Measurements from ENCODE around the gene CDH26.
A peak's percentile ranks its signal among the peaks of the same experiment; 100 is the strongest.

Gene CDH26

DNA sequence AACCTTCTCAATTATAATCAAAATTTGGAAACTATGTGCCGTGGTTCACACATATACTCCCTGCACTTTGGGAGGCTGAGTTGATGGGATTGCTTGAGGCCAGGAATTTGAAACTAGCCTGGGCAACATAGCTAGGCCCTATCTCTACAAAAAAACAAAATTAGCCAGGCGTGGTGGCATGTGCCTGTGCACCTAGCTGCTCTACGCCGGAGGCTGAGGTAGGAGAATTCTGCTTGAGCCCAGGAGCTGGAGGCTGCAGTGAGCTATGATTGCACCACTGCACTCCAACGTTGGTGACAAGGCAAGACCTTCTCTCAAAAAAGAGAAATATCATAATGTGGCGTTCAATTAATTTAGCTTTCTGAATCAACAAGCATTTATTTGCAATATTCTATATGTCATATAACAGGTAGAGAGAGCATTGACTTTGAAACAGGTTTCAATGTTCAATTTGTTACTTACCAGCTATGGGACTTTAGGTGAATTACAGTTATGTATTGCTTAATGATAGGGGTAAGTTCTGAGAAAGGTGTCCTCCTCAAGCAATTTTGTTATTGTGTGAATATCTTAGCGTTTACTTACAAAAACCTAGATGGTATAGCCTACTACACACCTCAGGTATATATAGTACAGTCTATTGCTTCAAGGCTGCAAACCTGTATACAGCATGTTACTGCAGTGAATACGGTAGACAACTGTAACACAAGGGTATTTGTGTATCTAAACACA is 22.6 kb upstream of the CDH26 start:
- DNase-seq (ENCODE audit: low read depth in 1 of 2, low spot score in 1 of 2): no peak
- TF ChIP-seq JUND (IDR thresholded peaks at IDR 0.05; ENCODE audit: low read depth): no peak
- in situ Hi-C loops (cut with HindIII; ENCODE audit: low pct_unique_long_range_greater_than_20kb, low sequenced_read_pairs): no loop called here

DNA sequence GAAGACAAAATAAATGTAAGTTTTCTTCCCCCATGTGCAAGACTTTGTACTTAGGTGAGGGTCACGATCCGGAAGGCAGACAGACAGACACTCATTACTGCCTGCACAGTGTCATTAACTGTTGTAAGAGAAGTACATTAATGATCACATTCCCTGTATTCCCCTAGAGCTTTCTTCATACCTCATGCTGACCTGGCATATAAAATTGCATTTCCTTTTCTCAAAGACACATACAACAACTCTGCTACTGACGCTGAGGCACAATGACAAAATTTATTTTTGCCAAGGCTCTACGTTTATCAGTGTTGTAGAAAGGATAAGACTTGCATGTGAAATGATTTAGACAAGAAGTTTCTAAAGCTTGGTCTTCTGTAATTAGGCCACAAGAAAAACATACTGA is 21.8 kb upstream of the CDH26 start:
- no peak for TF ChIP-seq JUND (IDR thresholded peaks at IDR 0.05; ENCODE audit: low read depth)
- in situ Hi-C loops (cut with HindIII; ENCODE audit: low pct_unique_long_range_greater_than_20kb, low sequenced_read_pairs): no loop called here
- no peak for DNase-seq (ENCODE audit: low read depth in 1 of 2, low spot score in 1 of 2)

DNA sequence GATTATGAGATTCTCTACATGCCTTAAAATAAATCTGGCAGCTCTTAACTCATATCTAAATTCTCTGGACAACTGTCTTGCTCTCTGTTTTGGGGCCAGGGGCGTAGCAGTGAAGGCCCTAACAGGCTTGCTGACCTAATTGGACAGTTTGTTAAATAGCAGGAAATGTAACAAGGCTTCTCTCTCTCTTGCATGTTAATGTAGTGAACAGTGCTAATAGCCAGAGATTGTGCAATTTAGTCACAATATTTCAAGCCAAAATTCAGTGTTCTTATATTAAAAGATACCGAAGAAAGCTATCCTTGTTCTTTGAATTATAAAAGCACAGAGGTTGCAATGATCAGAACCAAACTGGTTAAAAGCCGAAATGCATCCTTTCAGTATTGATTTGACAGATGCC is 21.1 kb upstream of the CDH26 start:
- in situ Hi-C loops (cut with HindIII; ENCODE audit: low pct_unique_long_range_greater_than_20kb, low sequenced_read_pairs): no loop called here
- DNase-seq (ENCODE audit: low read depth in 1 of 2, low spot score in 1 of 2): no peak
- TF ChIP-seq JUND (IDR thresholded peaks at IDR 0.05; ENCODE audit: low read depth): no peak

DNA sequence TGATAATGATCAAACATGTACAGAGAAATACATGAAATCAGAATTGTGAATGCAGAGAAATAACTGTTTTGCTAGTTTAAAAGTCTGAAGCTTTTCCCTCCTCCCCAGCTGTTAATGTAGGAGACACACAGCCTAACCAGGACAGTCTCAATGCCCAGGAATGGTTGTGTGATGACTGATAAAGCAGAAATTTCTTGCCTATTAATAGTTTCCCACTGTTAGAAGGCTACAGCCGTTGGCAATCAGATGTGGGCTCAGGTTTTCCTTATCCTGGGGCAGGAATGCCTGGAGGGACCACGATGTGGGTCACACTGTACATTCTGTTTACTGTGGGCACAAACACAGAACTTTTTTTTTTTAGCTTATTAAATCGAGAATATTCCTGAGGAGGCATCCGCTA is 20.0 kb upstream of the CDH26 start:
- TF ChIP-seq JUND (IDR thresholded peaks at IDR 0.05; ENCODE audit: low read depth): no peak
- in situ Hi-C loops (cut with HindIII; ENCODE audit: low pct_unique_long_range_greater_than_20kb, low sequenced_read_pairs): no loop called here
- DNase-seq (ENCODE audit: low read depth in 1 of 2, low spot score in 1 of 2): no peak

DNA sequence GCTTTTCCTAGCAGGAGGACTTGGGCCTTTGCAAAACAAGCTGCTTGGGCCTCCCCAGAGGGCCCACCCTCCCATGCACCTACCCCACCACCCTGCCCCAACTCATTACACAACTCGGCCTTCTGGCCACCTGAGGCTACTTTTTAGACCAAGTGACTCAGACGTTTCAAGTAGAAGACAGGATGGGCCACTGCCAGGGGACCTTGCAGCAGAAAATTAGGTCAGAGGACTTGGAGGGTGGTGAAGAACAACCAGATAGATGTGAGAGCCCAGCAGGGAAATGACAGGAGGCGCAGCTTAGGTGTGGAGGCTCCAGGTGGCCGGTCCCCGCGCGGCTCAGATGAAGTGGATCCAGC is 19.5 kb upstream of the CDH26 start:
- no peak for TF ChIP-seq JUND (IDR thresholded peaks at IDR 0.05; ENCODE audit: low read depth)
- in situ Hi-C loops (cut with HindIII; ENCODE audit: low pct_unique_long_range_greater_than_20kb, low sequenced_read_pairs): no loop called here
- no peak for DNase-seq (ENCODE audit: low read depth in 1 of 2, low spot score in 1 of 2)

DNA sequence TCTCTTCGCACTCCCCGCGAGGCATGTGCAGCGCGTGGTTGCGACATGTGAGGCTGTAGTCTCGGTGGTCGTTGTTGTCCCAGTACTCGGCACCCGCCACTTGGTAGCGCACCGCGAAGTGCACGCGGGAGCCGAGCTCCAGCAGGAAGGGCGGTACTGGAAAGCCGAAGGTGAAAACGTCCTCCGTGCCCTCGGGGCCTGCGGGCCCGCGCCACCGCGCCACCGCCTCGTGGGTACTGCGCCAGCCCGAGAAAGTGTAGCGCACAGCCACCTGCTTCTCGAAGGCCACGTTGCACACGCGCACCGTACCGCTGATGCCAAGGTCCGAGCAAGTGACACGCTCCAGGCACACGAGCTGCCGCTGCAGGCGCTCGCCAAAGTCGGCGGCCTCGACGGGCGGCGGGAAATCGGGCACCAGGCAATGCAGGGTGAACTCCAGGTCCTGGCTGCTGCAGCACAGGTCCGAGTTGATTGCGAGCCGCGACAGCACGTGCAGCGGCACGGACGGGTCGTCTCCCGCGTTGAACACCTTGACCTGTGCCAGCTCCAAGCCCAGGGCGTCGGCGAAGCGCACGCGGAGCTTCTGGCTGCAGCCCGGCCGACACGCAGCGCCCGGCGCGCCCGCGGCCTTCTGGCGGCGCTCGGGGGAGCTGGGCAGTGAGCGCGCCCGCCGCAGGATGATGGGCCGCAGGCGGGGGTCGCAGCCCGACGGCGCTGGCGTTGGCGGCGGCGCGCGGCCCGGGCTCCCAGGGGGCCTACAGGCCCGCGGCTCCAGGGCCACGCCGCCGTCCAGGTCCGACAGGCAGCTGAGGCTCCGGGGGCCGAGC is 19.0 kb upstream of the CDH26 start:
- in situ Hi-C loops (cut with HindIII; ENCODE audit: low pct_unique_long_range_greater_than_20kb, low sequenced_read_pairs): no loop called here
- TF ChIP-seq JUND (IDR thresholded peaks at IDR 0.05; ENCODE audit: low read depth): no peak
- no peak for DNase-seq (ENCODE audit: low read depth in 1 of 2, low spot score in 1 of 2)

DNA sequence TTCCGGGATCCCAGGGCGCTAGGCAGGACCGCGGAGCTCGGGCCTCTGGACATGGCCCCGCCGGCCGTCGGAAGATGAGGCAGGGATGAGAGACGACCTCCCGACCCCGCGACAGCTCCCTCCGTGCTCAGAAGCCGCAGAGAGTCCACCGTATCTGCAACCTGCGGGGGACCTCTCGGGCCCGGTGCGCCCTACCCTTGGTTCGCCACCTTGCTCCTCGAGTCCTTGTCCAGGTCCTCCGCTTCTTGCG is 18.4 kb upstream of the CDH26 start:
- no peak for DNase-seq (ENCODE audit: low read depth in 1 of 2, low spot score in 1 of 2)
- TF ChIP-seq JUND (IDR thresholded peaks at IDR 0.05; ENCODE audit: low read depth): no peak
- in situ Hi-C loops (cut with HindIII; ENCODE audit: low pct_unique_long_range_greater_than_20kb, low sequenced_read_pairs): no loop called here

DNA sequence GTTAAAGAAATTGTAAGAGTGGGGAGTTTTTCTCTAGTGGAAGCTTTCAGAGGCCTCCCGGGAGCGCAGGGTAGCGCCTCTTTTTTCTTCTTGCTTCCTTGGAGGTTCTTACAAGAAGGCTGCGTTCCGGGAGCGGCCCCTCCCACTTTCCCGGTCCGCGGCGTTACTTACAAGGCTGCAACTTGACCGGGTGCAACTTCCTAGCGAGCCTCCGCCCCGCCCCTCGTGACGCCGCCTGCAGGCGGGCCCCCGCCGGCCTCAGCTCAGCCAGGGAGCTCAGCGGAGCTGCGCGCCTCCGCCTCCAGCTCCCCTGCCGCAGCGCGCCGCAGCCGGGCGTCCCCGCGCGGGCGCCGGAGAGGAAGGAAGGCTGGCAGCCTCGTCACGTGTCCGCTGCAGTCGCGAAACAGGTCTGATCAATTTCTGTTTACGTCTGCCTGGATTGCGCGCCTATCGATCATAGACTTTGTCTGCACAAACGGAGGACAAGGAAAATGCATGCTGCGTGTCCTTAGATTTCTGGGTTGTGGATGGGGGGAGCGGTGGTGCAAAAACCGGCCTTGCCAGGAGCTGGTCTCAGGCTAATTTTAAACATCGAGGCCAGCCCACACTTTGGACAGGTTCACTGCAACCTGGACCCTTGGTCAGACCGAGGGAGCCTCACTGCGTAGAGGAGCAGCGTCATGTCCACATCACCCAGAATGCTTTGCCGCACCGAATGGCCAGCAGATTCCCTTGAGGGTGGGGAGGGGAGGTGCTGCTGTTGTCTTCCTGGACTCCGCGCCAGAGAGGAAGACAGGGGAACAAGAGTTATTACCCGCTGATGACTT is 17.9 kb upstream of the CDH26 start, which contains the start of the genes FAM217B and PPP1R3D:
Gene FAM217B, plus strand, starts transcription at position 261 of the 827 bp plus-strand sequence. CDS start 3,555 bp downstream, outside the sequence.
Gene PPP1R3D, minus strand, starts transcription at position 177 of the 827 bp plus-strand sequence. CDS start 374 bp downstream, outside the sequence.
- in situ Hi-C loops (cut with HindIII; ENCODE audit: low pct_unique_long_range_greater_than_20kb, low sequenced_read_pairs): no loop called here
- peak; percentile 99 for DNase-seq (ENCODE audit: low read depth in 1 of 2, low spot score in 1 of 2)
- TF ChIP-seq JUND (IDR thresholded peaks at IDR 0.05; ENCODE audit: low read depth): 0 out of 2 replicates have a peak, but pooled peaks have one; percentile 3

DNA sequence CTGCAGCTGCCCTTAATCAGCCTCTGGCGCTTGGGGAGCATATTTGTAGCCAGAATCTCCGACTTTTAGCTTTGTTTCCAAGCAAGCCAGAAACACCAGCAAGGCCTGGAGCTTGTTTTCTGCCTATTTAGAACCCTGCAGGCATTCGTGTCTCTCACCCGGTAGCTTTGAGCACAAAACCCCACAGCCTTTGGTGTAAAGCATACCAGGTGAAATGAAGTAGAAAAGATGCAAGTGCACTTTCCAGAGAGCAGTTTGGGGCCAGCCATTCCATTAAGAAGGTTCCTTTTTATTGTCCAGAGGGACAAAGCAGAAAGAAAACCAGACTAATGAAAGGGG is 17.3 kb upstream of the CDH26 start:
- DNase-seq (ENCODE audit: low read depth in 1 of 2, low spot score in 1 of 2): no peak
- in situ Hi-C loops (cut with HindIII; ENCODE audit: low pct_unique_long_range_greater_than_20kb, low sequenced_read_pairs): no loop called here
- TF ChIP-seq JUND (IDR thresholded peaks at IDR 0.05; ENCODE audit: low read depth): no peak

DNA sequence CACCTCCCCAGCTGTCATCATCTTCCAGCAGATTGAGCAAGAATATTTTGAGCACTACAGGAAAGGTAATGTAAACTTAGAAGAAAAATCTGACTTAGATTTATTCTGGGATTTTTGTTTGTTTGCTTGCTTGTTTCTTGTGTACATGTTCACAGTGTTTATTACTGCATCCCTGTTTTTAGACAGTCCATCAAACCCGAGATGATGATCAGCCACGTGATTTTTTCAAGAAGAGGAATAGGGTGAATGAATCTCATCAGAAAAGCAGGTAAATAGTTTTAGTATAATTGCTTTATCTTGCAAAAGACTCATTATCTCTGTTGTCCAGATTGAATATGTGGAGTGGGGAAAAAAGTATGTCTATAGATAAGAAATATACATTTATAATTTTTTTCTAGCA is 16.0 kb upstream of the CDH26 start:
- no peak for DNase-seq (ENCODE audit: low read depth in 1 of 2, low spot score in 1 of 2)
- no peak for TF ChIP-seq JUND (IDR thresholded peaks at IDR 0.05; ENCODE audit: low read depth)
- in situ Hi-C loops (cut with HindIII; ENCODE audit: low pct_unique_long_range_greater_than_20kb, low sequenced_read_pairs): no loop called here

DNA sequence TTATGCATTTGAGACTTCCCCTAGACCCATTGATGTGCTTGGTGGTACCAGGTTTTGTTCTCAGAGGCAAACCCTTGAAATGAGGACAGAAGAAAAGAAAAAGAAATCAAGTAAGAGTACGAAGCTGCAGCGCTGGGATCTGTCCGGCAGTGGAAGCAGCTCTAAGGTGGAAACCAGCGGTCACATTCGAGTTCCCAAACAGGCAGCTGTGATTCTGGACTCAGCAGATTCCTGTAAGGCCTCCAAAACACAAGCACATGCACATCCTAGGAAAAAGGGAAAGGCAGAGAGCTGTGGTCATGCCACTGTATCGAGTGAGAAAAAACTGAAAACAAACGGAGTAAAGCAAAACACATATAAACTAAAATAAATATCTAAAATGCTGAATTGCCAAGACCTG is 13.5 kb upstream of the CDH26 start:
- DNase-seq (ENCODE audit: low read depth in 1 of 2, low spot score in 1 of 2): no peak
- in situ Hi-C loops (cut with HindIII; ENCODE audit: low pct_unique_long_range_greater_than_20kb, low sequenced_read_pairs): no loop called here
- TF ChIP-seq JUND (IDR thresholded peaks at IDR 0.05; ENCODE audit: low read depth): no peak

DNA sequence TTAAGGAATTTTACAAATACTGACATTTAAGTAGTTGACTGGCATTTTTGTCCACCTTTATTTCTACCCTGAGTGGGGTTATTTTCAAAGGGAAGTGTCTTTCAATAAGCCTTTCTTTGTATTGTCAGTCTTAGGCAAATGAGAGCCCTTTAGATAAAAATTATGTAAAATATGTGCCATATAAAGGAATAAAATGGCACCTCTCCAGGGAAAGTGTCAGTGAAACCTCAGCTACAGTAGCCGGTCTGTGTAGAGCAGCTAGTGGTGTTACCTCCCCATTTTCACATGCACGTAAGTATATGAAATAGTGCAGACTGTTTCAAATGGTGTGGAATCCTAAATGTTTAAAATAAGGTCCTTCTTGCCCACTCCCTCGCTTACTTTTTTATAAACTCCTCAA is 13.0 kb upstream of the CDH26 start:
- in situ Hi-C loops (cut with HindIII; ENCODE audit: low pct_unique_long_range_greater_than_20kb, low sequenced_read_pairs): no loop called here
- TF ChIP-seq JUND (IDR thresholded peaks at IDR 0.05; ENCODE audit: low read depth): no peak
- no peak for DNase-seq (ENCODE audit: low read depth in 1 of 2, low spot score in 1 of 2)

DNA sequence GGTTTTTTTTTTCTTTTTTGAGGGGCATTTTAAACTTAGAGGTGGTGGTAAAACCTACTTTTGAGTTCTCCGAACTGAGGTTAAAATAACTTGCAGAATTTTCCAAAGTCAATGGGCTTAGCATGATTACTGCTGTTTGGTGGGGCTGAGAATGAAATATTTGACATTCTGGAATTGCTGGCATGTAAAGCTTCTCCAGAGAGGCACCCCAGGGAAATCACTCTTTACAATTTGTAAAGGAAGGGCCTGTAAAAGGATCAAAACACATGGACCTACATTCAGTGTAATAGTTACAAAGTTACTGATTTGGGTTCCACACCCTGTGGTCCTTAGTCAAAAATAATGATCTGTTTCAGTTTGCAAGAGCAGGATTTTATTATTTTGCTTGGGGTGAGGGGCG is 12.5 kb upstream of the CDH26 start:
- no peak for DNase-seq (ENCODE audit: low read depth in 1 of 2, low spot score in 1 of 2)
- in situ Hi-C loops (cut with HindIII; ENCODE audit: low pct_unique_long_range_greater_than_20kb, low sequenced_read_pairs): no loop called here

More for the DNA sequence above, 12.5 kb upstream of the CDH26 start:
- no peak for TF ChIP-seq JUND (IDR thresholded peaks at IDR 0.05; ENCODE audit: low read depth)

Data from T47D (cell line).